Neuronal stem cell (in vitro differentiated cells): ENCODE measurements around the gene USP53.

Experiments
- DNase-seq: peaks from one replicate; pipeline ENCODE4 v3.0.0-alpha.2; 2013; ENCODE audit warnings: low spot score
- H2AFZ ChIP-seq: one replicate; pipeline ENCODE4 v1.6.1; 2013; ENCODE audit warnings: mild to moderate bottlenecking, low read length, inconsistent platforms
- H2AK5ac ChIP-seq: 2 replicates; pipeline ENCODE4 v1.6.1; 2013; ENCODE audit warnings: low read depth, mild to moderate bottlenecking, inconsistent platforms, low read length, moderate library complexity, mixed read lengths
- H2BK120ac ChIP-seq: 2 replicates; pipeline ENCODE4 v1.6.1; 2013; ENCODE audit warnings: low read depth, mild to moderate bottlenecking, inconsistent platforms, low read length, moderate library complexity, mixed read lengths
- H2BK12ac ChIP-seq: one replicate; pipeline ENCODE4 v1.6.1; 2013; ENCODE audit warnings: low read length, inconsistent platforms
- H2BK15ac ChIP-seq: 2 replicates; pipeline ENCODE4 v1.6.1; 2013; ENCODE audit warnings: mild to moderate bottlenecking, low read length, inconsistent platforms, mixed read lengths
- H2BK5ac ChIP-seq: one replicate; pipeline ENCODE4 v1.6.1; 2013; ENCODE audit warnings: inconsistent platforms, mild to moderate bottlenecking, low read length, moderate library complexity
- H3K14ac ChIP-seq: one replicate; pipeline ENCODE4 v1.6.1; 2013; ENCODE audit warnings: low read length, inconsistent platforms
- H3K18ac ChIP-seq: 2 replicates; pipeline ENCODE4 v1.6.1; 2013; ENCODE audit warnings: low read length, inconsistent platforms
- H3K23ac ChIP-seq: 2 replicates; pipeline ENCODE4 v1.6.1; 2013; ENCODE audit warnings: low read depth, mild to moderate bottlenecking, mixed read lengths, low read length, inconsistent platforms; ENCODE audit not compliant: poor library complexity
- H3K27ac ChIP-seq: replicated peaks from 3 replicates; pipeline ENCODE4 v1.5.1; 2013; ENCODE audit warnings: low read length, inconsistent platforms
- H3K27me3 ChIP-seq, 3 experiments: 2 replicates each; pipeline ENCODE4 v1.6.1; 2013; ENCODE audit warnings: low read length in 3 of 3, mild to moderate bottlenecking in 2 of 3, inconsistent platforms in 1 of 3, low read depth in 1 of 3, mixed read lengths in 1 of 3, moderate library complexity in 1 of 3; ENCODE audit not compliant: control insufficient read depth in 3 of 3, insufficient read depth in 3 of 3
- H3K36me3 ChIP-seq, 2 donors: replicated peaks in 1 of 2; 2 replicates each; pipeline ENCODE4 v1.6.1; 2013; ENCODE audit warnings: low read length in 2 of 2; ENCODE audit not compliant: control insufficient read depth in 2 of 2, insufficient read depth in 2 of 2
- H3K4ac ChIP-seq: 2 replicates; pipeline ENCODE4 v1.6.1; 2013; ENCODE audit warnings: inconsistent platforms, mild to moderate bottlenecking, low read length, moderate library complexity
- H3K4me1 ChIP-seq, 2 donors: 1 replicate in 1 of 2; 2 replicates in 1 of 2; pipeline ENCODE4 v1.6.1; 2013; ENCODE audit warnings: low read length in 2 of 2, low read depth in 1 of 2; ENCODE audit not compliant: control insufficient read depth in 2 of 2, insufficient read depth in 1 of 2
- H3K4me2 ChIP-seq: one replicate; pipeline ENCODE4 v1.6.1; 2013; ENCODE audit warnings: mild to moderate bottlenecking, low read length, inconsistent platforms; ENCODE audit not compliant: insufficient read depth, poor library complexity, severe bottlenecking
- H3K4me3 ChIP-seq, 2 donors: 2 replicates each; pipeline ENCODE4 v1.5.1; 2013; ENCODE audit warnings: low read length in 2 of 2, mild to moderate bottlenecking in 2 of 2, inconsistent platforms in 1 of 2, moderate library complexity in 1 of 2
- H3K79me1 ChIP-seq: one replicate; pipeline ENCODE4 v1.6.1; 2013; ENCODE audit warnings: low read depth, mild to moderate bottlenecking, inconsistent platforms, low read length, moderate library complexity
- H3K9ac ChIP-seq: one replicate; pipeline ENCODE4 v1.6.1; 2013; ENCODE audit warnings: mild to moderate bottlenecking, low read depth, low read length, inconsistent platforms; ENCODE audit not compliant: poor library complexity
- H3K9me3 ChIP-seq, 2 donors: replicated peaks in 1 of 2; 2 replicates each; pipeline versions ENCODE3 to v1.6.1; 2013; ENCODE audit warnings: low read length in 2 of 2, mild to moderate bottlenecking in 2 of 2, inconsistent platforms in 1 of 2, low read depth in 1 of 2, mixed read lengths in 1 of 2, moderate library complexity in 1 of 2; ENCODE audit not compliant: control insufficient read depth in 2 of 2, insufficient read depth in 1 of 2
- H4K8ac ChIP-seq: one replicate; pipeline ENCODE4 v1.6.1; 2013; ENCODE audit warnings: low read depth, mild to moderate bottlenecking, inconsistent platforms, low read length, moderate library complexity
- H4K91ac ChIP-seq: one replicate; pipeline ENCODE4 v1.6.1; 2013; ENCODE audit warnings: low read length, low read depth, mild to moderate bottlenecking, inconsistent platforms; ENCODE audit not compliant: poor library complexity
- WGBS, 2 donors: extraction: QIAGEN DNeasy Blood & Tissue Kit; methylation state at CpG; one replicate each; pipeline ENCODE4 v1.1.7; 2013; ENCODE audit warnings: missing lambda C conversion rate in 2 of 2, mixed read lengths in 1 of 2; ENCODE audit not compliant: insufficient read length in 2 of 2, insufficient replicate concordance in 1 of 2; ENCODE audit errors: extremely low coverage in 2 of 2; 5-methylcytosine and 5-hydroxymethylcytosine counted together

The USP53 gene

DNA sequence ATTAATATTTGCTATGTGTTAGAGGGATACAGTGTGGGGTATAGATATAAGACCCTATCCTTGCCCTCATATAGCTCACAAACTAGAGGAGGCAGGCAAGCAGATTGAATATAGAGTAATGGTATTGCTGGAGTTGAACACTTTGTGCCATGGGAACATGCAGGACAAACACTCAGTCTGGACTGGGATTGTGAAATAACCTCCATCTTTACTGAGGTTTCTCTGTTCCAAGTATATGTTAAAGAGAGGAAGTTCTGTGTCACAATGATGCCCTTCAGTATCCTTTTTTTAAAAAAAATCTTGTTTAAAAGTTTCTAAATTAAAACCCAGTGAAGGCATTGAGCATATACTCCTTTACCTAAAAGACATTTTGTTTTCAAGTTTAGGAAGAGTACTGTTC lies 100.7 kb downstream of the USP53 start:
- H3K4me3 ChIP-seq: no peak overlapping the region
- H3K27ac ChIP-seq: no peak overlapping the region
- H3K4me1 ChIP-seq: no peaks in the 10 kb centered on the region
- no peak overlapping the region for H2AFZ ChIP-seq
- no peak overlapping the region for H3K18ac ChIP-seq
- no peaks in the 10 kb centered on the region for H3K9me3 ChIP-seq
- H2BK12ac ChIP-seq: no peak overlapping the region
- no peak overlapping the region for H3K23ac ChIP-seq
- no peak overlapping the region for H3K4me2 ChIP-seq
- H2BK15ac ChIP-seq: no peak overlapping the region
- no peak for DNase-seq
- H2BK5ac ChIP-seq: no peak overlapping the region
- H3K14ac ChIP-seq: no peak overlapping the region
- no peaks in the 10 kb centered on the region for H3K79me1 ChIP-seq
- no peaks in the 10 kb centered on the region for H3K36me3 ChIP-seq
- H3K9ac ChIP-seq: no peak overlapping the region
- H4K8ac ChIP-seq: no peak overlapping the region
- no peak overlapping the region for H3K4ac ChIP-seq
- H2BK120ac ChIP-seq: no peak overlapping the region
- peaks cover 0 to 18% (median 0%) of the 10 kb centered on the region in 3 experiments for H3K27me3 ChIP-seq
- no peak overlapping the region for H4K91ac ChIP-seq
- no peak overlapping the region for H2AK5ac ChIP-seq

DNA sequence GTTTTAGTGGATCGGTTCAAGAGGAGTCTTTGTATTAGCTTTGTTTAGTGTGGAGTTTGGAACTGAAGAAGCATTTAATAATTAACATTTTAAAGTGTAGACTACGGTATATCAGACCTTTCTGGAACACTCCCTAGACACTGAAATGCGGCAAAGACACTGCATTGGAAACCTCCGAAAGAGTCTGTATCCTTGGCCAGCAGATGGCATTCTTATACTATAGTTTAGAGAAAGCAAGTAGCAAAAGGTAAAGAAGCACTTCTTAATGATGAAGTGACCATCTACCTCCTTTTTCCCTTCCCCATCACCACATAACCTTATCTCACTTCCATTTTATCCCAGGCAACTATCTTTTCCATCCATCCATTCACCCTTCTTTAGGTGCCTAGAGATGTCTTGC lies 101.8 kb downstream of the USP53 start:
- H4K8ac ChIP-seq: no peak overlapping the region
- no peak overlapping the region for H2BK5ac ChIP-seq
- DNase-seq: no peak
- no peaks in the 10 kb centered on the region for H3K9me3 ChIP-seq
- no peak overlapping the region for H3K4ac ChIP-seq
- H2BK120ac ChIP-seq: no peak overlapping the region
- H2AFZ ChIP-seq: no peak overlapping the region
- no peak overlapping the region for H2BK12ac ChIP-seq
- no peaks in the 10 kb centered on the region for H3K4me1 ChIP-seq
- H3K9ac ChIP-seq: no peak overlapping the region
- no peak overlapping the region for H3K27ac ChIP-seq
- no peaks in the 10 kb centered on the region for H3K79me1 ChIP-seq
- no peak overlapping the region for H3K23ac ChIP-seq
- H3K36me3 ChIP-seq: no peaks in the 10 kb centered on the region
- H3K27me3 ChIP-seq: peaks cover 0 to 18% (median 0%) of the 10 kb centered on the region in 3 experiments
- H3K4me3 ChIP-seq: no peak overlapping the region
- no peak overlapping the region for H2AK5ac ChIP-seq
- WGBS, 2 donors: no CpG with 5 or more reads among the region's 4 CpGs
- no peak overlapping the region for H3K18ac ChIP-seq
- H2BK15ac ChIP-seq: no peak overlapping the region
- H3K14ac ChIP-seq: no peak overlapping the region
- H4K91ac ChIP-seq: no peak overlapping the region
- no peak overlapping the region for H3K4me2 ChIP-seq

- no CpG with 5 or more reads among the region's 2 CpGs for WGBS, 2 donors
- Histone ChIP-seq H2BK120ac (no peak overlapping the region), H3K36me3 (no peaks in the 10 kb centered on the region)
These were observed 102.5 kb downstream of the USP53 start for GRCh38 chr4:119315036-119315435.

DNA sequence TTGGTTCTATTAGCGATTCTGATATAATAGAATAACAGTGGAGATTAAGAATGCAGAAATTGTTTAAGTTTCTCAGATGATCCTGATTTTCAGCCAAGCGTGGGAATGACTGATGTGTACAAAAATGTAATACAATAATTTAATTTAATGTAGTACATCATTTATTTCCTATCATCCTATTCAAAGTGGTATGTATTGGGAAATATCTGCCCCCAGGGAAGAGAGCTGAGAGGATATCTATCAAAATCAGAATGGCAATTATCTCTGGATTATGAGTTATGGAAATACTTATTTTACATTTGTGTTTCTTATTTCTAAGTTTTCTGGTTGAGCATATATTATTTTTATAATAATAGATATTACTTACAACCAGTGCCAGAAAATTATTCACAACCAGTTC lies 105.5 kb downstream of the USP53 start:
- H2AFZ ChIP-seq: no peak overlapping the region
- no peak overlapping the region for H2BK15ac ChIP-seq
- H3K27me3 ChIP-seq: peaks cover 0 to 18% (median 0%) of the 10 kb centered on the region in 3 experiments
- WGBS, 2 donors: no CpG with 5 or more reads among the region's 2 CpGs
- no peak overlapping the region for H3K27ac ChIP-seq
- H3K14ac ChIP-seq: no peak overlapping the region
- H3K18ac ChIP-seq: no peak overlapping the region
- H3K79me1 ChIP-seq: no peaks in the 10 kb centered on the region
- H2BK5ac ChIP-seq: no peak overlapping the region
- no peak overlapping the region for H3K23ac ChIP-seq
- no peak overlapping the region for H2BK120ac ChIP-seq
- no peaks in the 10 kb centered on the region for H3K9me3 ChIP-seq
- no peak overlapping the region for H3K9ac ChIP-seq
- no peak overlapping the region for H4K8ac ChIP-seq
- H4K91ac ChIP-seq: no peak overlapping the region
- H3K4me2 ChIP-seq: no peak overlapping the region
- no peak overlapping the region for H3K4me3 ChIP-seq
- no peak for DNase-seq
- no peaks in the 10 kb centered on the region for H3K4me1 ChIP-seq
- H2BK12ac ChIP-seq: no peak overlapping the region
- no peak overlapping the region for H3K4ac ChIP-seq
- no peaks in the 10 kb centered on the region for H3K36me3 ChIP-seq
- H2AK5ac ChIP-seq: no peak overlapping the region

More at GRCh38 chr4:119315036-119315435, 102.5 kb downstream of the USP53 start:
- no peak overlapping the region for H3K9ac ChIP-seq
- H3K9me3 ChIP-seq: no peaks in the 10 kb centered on the region
- no peak overlapping the region for H2BK15ac ChIP-seq
- H3K79me1 ChIP-seq: no peaks in the 10 kb centered on the region
- no peak overlapping the region for H2AFZ ChIP-seq
- no peak overlapping the region for H3K23ac ChIP-seq
- H2AK5ac ChIP-seq: no peak overlapping the region
- no peak overlapping the region for H4K8ac ChIP-seq
- no peak overlapping the region for H4K91ac ChIP-seq
- no peak overlapping the region for H3K4me3 ChIP-seq
- no peak overlapping the region for H3K4me2 ChIP-seq
- H2BK5ac ChIP-seq: no peak overlapping the region
- H3K27ac ChIP-seq: no peak overlapping the region
- H3K4ac ChIP-seq: no peak overlapping the region
- H3K27me3 ChIP-seq: peaks cover 0 to 18% (median 0%) of the 10 kb centered on the region in 3 experiments
- H3K18ac ChIP-seq: no peak overlapping the region
- no peak overlapping the region for H2BK12ac ChIP-seq
- H3K4me1 ChIP-seq: no peaks in the 10 kb centered on the region
- DNase-seq: no peak
- H3K14ac ChIP-seq: no peak overlapping the region
